ENCODE data around the gene CBX3.
"Not testable (repeated sequence)": the region's sequence is repeated elsewhere in the genome, so short reads cannot be mapped to it uniquely, and the experiment has no call there.

The CBX3 gene

DNA sequence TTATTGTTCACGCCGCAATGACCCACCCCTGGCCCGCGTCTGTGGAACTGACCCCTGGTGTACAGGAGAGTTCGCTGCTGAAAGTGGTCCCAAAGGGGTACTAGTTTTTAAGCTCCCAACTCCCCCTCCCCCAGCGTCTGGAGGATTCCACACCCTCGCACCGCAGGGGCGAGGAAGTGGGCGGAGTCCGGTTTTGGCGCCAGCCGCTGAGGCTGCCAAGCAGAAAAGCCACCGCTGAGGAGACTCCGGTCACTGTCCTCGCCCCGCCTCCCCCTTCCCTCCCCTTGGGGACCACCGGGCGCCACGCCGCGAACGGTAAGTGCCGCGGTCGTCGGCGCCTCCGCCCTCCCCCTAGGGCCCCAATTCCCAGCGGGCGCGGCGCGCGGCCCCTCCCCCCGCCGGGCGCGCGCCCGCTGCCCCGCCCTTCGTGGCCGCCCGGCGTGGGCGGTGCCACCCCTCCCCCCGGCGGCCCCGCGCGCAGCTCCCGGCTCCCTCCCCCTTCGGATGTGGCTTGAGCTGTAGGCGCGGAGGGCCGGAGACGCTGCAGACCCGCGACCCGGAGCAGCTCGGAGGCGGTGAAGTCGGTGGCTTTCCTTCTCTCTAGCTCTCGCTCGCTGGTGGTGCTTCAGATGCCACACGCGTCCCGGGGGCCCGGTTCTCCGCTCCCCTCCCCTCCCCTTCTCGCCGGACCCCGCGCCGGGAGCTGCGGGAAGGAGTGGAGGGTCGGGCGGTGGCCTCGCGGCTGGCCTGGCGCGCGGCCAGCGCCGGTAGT lies at the start of gene CBX3:
TSS of gene CBX3 (plus strand) at position 499 of the 772 bp plus-strand sequence. CDS start 1,254 bp downstream, outside the sequence.
- DNase-seq (ENCODE audit: low spot score in 2 of 2), result peak; percentile 88 to 98
- in situ Hi-C loops (cut with MboI; ENCODE audit: low sequenced_read_pairs), result loop anchor here (25.0 kb wide), 1 partner anchor 961 kb away; the partner anchor contains the start of genes HOXA10, HOXA3, HOXA7 and HOXA9
- H3K36me3 ChIP-seq (replicated peaks), result peaks cover 68% of the 10 kb centered on the region

DNA sequence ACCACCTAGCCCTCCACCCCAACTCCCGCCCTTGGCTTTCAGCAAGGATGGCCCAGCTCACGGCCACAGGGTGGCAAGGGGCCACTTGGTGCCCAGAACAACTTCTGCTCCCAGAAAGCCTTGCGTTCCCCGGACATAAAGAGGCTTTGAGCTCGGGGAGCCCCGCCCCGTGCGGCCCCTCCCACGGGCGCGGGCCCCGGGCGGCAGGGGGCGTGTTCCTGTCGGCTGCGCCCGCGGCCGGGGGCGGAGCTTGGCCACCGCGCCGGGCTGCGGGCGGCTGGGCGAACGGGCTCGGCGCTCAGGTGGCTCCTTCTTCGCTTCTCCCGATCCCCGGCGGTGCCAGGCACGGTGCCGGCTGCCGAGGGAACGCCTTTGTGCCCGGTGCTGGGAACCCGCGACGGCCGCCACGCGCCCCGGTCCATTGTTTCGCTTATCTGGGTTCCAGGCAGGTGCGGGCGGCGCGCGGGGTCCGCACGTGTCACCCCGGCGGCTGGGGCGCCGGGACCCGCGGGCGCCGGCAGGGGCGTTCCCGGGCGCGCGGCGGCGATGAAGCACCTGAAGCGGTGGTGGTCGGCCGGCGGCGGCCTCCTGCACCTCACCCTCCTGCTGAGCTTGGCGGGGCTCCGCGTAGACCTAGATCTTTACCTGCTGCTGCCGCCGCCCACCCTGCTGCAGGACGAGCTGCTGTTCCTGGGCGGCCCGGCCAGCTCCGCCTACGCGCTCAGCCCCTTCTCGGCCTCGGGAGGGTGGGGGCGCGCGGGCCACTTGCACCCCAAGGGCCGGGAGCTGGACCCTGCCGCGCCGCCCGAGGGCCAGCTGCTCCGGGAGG lies 49.4 kb upstream of the CBX3 start, which contains the start of gene NFE2L3:
TSS of gene NFE2L3 (plus strand) at position 246 of the 829 bp plus-strand sequence. CDS start at position 547, 301 bp downstream.
- in situ Hi-C loops (cut with MboI; ENCODE audit: low sequenced_read_pairs), result no loop called here
- H3K27me3 ChIP-seq (ENCODE audit: low read depth), result no peaks in the 10 kb centered on the region
- peak within 1 kb of the TSS; percentile 42 for H3K4me3 ChIP-seq
- no peaks in the 10 kb centered on the region for H3K36me3 ChIP-seq (replicated peaks)
- H3K4me1 ChIP-seq, result peaks cover 26% of the 10 kb centered on the region
- peak; percentile 70 to 86 for DNase-seq (ENCODE audit: low spot score in 2 of 2)
- H3K9me3 ChIP-seq, result no peaks in the 10 kb centered on the region

More for the DNA sequence above, at the start of gene CBX3:
- Histone ChIP-seq H3K9me3 (no peaks in the 10 kb centered on the region), H3K27me3 (ENCODE audit: low read depth) (no peaks in the 10 kb centered on the region), H3K4me1 (peaks cover 26% of the 10 kb centered on the region), H3K4me3 (peak within 1 kb of the TSS; percentile 99)

DNA sequence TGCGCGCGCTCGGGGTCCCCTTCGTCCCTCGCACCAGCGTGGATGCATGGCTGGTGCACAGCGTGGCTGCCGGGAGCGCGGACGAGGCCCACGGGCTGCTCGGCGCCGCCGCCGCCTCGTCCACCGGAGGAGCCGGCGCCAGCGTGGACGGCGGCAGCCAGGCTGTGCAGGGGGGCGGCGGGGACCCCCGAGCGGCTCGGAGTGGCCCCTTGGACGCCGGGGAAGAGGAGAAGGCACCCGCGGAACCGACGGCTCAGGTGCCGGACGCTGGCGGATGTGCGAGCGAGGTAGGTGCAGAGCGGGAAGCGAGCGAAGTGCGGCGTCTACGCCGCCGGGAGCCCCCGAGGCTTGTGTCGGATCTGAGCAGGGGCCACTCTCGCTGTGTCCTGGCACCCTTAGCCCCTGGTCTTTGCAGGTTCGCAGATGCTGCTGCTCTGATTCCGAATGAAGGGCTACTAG lies 48.7 kb upstream of the CBX3 start:
- H3K9me3 ChIP-seq; H3K36me3 ChIP-seq (replicated peaks); in situ Hi-C loops (cut with MboI; ENCODE audit: low sequenced_read_pairs); H3K27me3 ChIP-seq (ENCODE audit: low read depth): not testable (repeated sequence)
- DNase-seq (ENCODE audit: low spot score in 2 of 2), result peak in 1 of 2 experiments; percentile 29
- peaks cover 26% of the 10 kb centered on the region for H3K4me1 ChIP-seq
- peak overlapping the region; percentile 42 for H3K4me3 ChIP-seq

DNA sequence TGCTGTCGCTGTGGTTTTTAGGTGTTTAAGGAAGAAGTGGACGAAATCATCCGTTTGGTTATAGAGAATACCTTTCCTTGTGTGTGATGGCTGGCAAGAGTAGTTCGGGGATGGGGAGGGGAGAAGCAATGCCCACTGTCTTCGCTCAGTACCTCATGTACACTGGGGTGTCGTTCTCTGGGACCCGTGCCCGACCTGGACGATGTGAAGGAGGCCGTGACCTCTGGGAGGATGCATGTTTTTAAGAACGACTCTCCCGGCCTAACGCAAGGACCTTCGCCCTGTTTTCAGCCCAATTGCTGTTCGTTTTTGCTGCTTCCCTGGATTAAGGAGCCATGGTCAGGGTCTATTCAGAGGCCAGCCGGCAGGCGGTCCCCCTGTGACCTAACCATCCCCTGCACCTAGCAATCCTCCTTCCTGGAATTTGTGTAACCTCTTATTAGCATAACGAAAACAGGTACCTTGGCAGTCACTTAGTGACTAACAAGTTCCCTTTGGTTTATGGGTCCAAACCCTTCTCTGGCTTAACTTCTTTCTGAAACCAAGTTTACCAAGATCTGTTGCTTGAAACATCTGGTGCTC lies 48.2 kb upstream of the CBX3 start:
- peak in 1 of 2 experiments; percentile 25 for DNase-seq (ENCODE audit: low spot score in 2 of 2)
- Histone ChIP-seq H3K4me1 (peaks cover 26% of the 10 kb centered on the region), H3K36me3 (replicated peaks) (no peaks in the 10 kb centered on the region), H3K9me3 (no peaks in the 10 kb centered on the region), H3K4me3 (peak overlapping the region; percentile 42), H3K27me3 (ENCODE audit: low read depth) (no peaks in the 10 kb centered on the region)
- in situ Hi-C loops (cut with MboI; ENCODE audit: low sequenced_read_pairs), result no loop called here

DNA sequence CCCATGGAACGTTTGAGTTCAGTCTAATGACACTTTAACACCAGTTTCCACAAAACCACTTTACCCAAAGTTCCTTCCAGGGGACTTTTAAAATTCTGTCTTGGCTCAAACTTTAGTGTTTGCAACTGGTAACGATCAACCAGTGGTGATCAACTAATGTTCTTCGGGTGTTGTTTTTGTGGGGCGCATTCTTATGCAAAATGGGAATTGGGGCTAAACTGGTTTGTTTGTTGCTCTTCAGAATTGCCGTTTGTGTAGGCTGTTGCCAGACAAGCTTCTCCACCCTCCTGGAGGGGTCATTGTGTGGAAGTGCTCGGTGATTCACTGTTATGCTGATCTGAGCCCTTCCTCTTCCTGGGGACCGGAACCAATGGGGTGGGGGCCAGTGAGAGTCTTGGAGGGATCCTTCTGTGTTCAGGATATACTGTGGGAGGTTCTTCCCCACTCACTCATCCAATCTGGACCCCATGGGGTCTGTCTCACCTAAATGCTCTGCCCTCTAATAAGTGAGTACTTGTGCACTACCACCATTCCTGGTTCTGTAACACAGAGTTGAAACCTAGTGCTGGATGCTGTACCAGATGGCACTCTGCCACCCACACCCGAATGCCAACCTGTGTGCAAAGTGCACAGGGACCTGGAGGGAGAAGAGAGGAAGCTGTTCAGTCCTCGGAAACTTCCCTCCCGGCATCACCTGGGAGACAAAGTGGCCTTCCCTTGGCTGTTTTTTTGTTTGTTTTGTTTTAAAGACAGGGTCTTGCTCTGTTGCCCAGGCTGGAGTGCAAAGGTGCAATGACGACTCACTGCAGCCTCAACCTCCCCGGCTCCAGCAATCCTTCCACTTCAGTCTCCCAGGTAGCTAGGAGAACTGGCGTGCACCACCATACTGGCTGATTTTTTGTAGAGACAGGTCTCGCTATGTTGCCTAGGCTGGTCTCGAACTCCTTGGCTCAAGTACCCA lies 47.4 kb upstream of the CBX3 start:
- H3K36me3 ChIP-seq (replicated peaks), result no peaks in the 10 kb centered on the region
- peak in 1 of 2 experiments; percentile 48 for DNase-seq (ENCODE audit: low spot score in 2 of 2)
- peak overlapping the region; percentile 42 for H3K4me3 ChIP-seq
- in situ Hi-C loops (cut with MboI; ENCODE audit: low sequenced_read_pairs), result no loop called here
- H3K4me1 ChIP-seq, result peaks cover 26% of the 10 kb centered on the region
- no peaks in the 10 kb centered on the region for H3K27me3 ChIP-seq (ENCODE audit: low read depth)
- no peaks in the 10 kb centered on the region for H3K9me3 ChIP-seq

DNA sequence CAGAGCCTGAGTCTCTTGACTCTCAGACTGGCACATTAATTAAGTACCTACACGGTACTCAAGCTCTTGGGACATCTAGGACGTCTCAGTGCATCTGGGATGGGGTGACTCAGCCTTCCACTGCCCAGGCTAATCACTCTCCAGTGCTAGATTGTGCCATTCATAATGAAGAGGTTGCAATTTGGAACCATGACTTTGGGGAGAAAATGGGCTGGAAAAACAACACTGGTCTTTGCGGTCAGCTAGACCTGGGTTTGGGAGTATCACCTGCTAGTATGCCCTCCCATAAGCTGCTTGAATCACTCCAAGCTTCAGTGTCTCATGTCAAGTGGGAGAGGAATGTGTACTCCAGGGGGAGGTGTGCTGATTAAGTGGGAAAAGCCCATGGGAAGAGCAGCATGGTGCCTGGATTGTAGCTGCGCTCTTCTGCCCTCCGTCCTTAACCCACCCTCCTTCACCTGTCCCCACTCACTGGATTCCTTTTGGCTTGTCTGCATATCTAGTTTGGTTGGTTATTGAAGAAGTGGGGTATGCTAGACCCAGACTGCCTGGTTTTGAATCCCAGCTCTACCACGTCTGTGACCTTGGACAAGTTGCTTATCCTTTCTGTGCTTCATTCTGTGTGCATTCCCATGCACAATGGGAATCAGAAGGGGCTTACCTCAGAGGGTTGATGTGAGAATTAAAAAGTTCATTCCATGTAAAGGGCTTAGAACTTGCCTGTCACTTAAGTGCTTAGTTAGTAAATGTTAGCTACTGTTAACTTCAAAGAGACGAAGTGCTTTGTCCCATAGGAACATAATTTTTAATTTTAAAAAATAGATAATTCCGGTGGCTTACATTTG lies 45.8 kb upstream of the CBX3 start:
- Histone ChIP-seq H3K9me3 (no peaks in the 10 kb centered on the region), H3K27me3 (ENCODE audit: low read depth) (no peaks in the 10 kb centered on the region), H3K36me3 (replicated peaks) (no peaks in the 10 kb centered on the region), H3K4me1 (peaks cover 26% of the 10 kb centered on the region), H3K4me3 (no peak overlapping the region)
- in situ Hi-C loops (cut with MboI; ENCODE audit: low sequenced_read_pairs), result no loop called here
- peak; percentile 20 to 50 for DNase-seq (ENCODE audit: low spot score in 2 of 2)

DNA sequence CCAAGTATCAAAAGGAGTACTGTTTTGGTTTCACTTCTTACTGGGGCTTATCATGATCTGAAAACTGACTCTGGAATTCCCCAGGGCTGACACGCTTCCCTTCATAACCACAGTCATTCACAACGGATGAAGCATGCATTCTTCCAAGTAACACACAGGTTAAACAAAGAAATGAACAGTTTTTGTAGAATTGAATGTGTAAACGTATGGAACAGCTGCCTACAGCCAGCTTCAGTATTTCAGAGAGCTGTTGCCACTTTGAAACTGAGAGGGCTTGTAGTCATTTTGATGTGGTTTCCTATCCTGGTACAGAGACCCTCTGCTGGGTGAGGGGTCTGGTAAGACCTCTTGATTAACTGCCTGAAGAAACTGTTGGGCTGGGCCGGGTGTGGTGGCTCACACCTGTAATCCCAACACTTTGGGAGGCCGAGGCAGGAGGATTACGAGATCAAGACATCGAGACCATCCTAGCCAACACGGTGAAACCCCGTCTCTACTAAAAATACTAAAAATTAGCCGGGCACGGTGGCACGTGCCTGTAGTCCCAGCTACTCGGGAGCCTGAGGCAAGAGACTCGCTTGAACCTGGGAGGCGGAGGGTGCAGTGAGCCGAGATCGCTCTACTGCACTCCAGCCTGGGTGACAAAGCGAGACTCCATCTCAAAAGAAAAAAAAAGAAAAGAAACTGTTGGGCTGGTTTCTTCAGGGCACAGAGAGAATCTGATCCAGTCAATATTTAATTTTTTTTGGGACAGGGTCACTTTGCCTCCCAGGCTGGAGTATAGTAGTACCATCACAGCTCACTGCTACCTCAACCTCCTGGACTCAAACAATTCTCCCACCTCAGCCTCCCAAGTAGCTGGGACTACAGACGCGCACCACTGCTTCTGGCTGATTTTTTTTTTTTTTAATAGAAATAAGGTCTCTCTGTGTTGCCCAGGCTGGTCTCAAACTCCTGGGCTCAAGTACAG lies 44.8 kb upstream of the CBX3 start:
- H3K4me1 ChIP-seq, result peaks cover 23% of the 10 kb centered on the region
- no peak overlapping the region for H3K4me3 ChIP-seq
- H3K9me3 ChIP-seq, result no peaks in the 10 kb centered on the region
- H3K36me3 ChIP-seq (replicated peaks), result no peaks in the 10 kb centered on the region
- in situ Hi-C loops (cut with MboI; ENCODE audit: low sequenced_read_pairs), result no loop called here
- DNase-seq (ENCODE audit: low spot score in 2 of 2), result peak; percentile 39 to 52
- H3K27me3 ChIP-seq (ENCODE audit: low read depth), result no peaks in the 10 kb centered on the region

DNA sequence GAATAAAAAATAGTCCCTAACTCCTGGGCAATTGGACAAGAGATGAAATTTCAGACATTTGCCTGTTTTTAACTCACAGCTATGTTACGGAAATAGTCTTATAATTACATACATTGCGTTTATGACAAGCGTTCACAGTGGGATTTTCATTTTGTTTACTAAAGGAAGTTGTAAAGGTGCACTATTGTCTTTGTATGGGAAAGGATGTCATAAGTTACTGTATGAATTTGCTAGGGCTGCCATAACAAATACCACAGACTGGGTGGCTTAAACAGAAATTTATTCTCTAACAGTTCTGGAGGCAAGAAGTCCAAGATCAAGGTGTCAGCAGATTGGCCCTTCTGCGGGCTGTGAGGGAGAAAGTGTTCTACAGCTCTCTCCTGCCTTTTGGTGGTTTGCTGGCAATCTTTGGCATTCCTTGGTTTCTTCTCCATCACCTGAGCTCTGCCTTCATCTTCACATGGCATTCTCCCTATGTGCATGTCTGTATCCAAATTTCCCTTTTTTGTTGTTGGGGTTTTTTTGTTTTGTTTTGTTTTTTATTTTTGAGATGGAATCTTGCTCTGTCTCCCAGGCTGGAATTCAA lies 43.9 kb upstream of the CBX3 start:
- Histone ChIP-seq H3K4me1 (peaks cover 22% of the 10 kb centered on the region), H3K4me3 (no peak overlapping the region), H3K9me3 (no peaks in the 10 kb centered on the region), H3K36me3 (replicated peaks) (no peaks in the 10 kb centered on the region), H3K27me3 (ENCODE audit: low read depth) (no peaks in the 10 kb centered on the region)
- DNase-seq (ENCODE audit: low spot score in 2 of 2), result no peak
- in situ Hi-C loops (cut with MboI; ENCODE audit: low sequenced_read_pairs), result no loop called here

DNA sequence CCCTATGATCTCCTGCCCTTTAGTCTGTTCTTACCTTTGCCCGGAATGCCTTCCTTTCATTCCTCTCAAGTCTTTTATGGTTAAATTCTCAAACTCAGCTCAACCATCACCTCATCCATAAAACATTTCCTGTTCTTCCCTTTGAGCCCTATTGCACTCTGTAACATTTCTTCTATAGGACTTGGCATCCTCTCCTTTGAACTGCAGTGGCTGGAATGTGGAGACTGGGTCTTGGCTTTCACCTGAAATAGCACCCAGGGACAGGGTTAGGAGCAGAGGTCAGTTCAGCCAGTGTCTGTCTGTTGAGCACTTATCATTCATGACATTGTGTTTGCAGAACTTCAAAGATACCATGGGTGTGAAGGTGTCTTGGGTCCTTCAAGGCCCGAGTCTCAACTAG lies 42.3 kb upstream of the CBX3 start:
- Histone ChIP-seq H3K27me3 (ENCODE audit: low read depth) (no peaks in the 10 kb centered on the region), H3K9me3 (peaks cover 4% of the 10 kb centered on the region), H3K4me1 (peaks cover 15% of the 10 kb centered on the region), H3K4me3 (no peak overlapping the region), H3K36me3 (replicated peaks) (no peaks in the 10 kb centered on the region)
- no peak for DNase-seq (ENCODE audit: low spot score in 2 of 2)
- in situ Hi-C loops (cut with MboI; ENCODE audit: low sequenced_read_pairs), result no loop called here

DNA sequence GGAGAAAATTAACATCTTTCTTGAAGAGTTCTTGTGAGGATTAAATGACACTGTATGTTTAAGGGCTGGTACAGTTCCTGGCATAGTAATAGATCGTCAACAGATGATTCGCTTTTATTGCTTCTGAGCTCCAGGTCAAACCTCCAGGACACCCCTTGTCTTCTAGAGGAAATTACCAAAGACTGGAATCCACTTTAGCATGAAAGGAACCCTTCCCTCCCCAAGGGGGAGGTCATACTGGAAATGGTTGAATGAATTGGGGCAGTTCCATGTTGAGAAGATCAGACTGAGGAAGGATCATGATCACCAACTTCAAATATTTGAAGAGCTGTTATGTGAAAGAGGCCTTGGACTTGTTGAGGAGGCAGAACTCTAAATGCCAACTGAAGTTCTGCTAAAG lies 40.6 kb upstream of the CBX3 start:
- in situ Hi-C loops (cut with MboI; ENCODE audit: low sequenced_read_pairs), result no loop called here
- peaks cover 11% of the 10 kb centered on the region for H3K4me1 ChIP-seq
- no peaks in the 10 kb centered on the region for H3K36me3 ChIP-seq (replicated peaks)
- no peaks in the 10 kb centered on the region for H3K27me3 ChIP-seq (ENCODE audit: low read depth)
- H3K9me3 ChIP-seq, result peaks cover 4% of the 10 kb centered on the region
- no peak for DNase-seq (ENCODE audit: low spot score in 2 of 2)
- H3K4me3 ChIP-seq, result no peak overlapping the region

DNA sequence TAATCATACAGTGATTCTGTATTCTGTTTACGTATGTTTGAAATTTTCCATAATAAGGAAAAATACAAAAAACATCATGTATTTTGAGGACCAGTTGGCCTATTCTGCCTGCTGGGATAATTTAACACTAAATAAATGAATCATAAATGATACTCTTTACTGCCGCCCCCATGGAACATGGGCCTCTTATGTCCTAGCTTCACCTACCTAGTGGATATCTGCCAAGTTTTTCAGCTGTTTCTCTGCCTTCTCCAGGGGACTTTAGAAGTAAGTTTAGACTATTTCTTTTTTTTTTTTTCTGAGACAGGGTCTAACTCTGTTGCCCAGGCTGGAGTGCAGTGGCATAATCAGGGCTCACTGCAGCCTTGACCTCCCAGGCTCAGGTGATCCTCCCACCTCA lies 39.1 kb upstream of the CBX3 start:
- no peaks in the 10 kb centered on the region for H3K27me3 ChIP-seq (ENCODE audit: low read depth)
- peaks cover 3% of the 10 kb centered on the region; the same call in 1 of the 2 replicates for H3K4me1 ChIP-seq
- peaks cover 4% of the 10 kb centered on the region for H3K9me3 ChIP-seq
- H3K4me3 ChIP-seq, result no peak overlapping the region
- in situ Hi-C loops (cut with MboI; ENCODE audit: low sequenced_read_pairs), result no loop called here
- DNase-seq (ENCODE audit: low spot score in 2 of 2), result no peak
- H3K36me3 ChIP-seq (replicated peaks), result no peaks in the 10 kb centered on the region

Measured in HAP-1 (cell line).